SK-N-SH treated with all-trans-retinoic acid at 6 μM for 48 hours (cell line): ENCODE data around the gene CRCP.
"Not testable (repeated sequence)": the region's sequence is repeated elsewhere in the genome, so short reads cannot be mapped to it uniquely, and the experiment has no call there.

ENCODE experiments used
- ATAC-seq: fragments of 200-7000 bp; cut with Tn5 transposase; 3 replicates; pipeline ENCODE4 v1.9.1; 2020; ENCODE audit warnings: mild to moderate bottlenecking, moderate library complexity
- BACH2 ChIP-seq: fragments of 250-450 bp; sonication (Bioruptor Pico); IDR thresholded peaks from 2 replicates; pipeline ENCODE4 v1.9.0; 2021; ENCODE audit warnings: mild to moderate bottlenecking, borderline replicate concordance
- CREB5 ChIP-seq: fragments of 250-450 bp; sonication (Bioruptor Pico); IDR thresholded peaks from 2 replicates; pipeline ENCODE4 v1.5.1; 2020; ENCODE audit warnings: low read depth, mild to moderate bottlenecking, moderate library complexity
- CSDC2 ChIP-seq: fragments of 250-450 bp; sonication (Bioruptor Pico); IDR thresholded peaks from 2 replicates; pipeline ENCODE4 v1.5.0; 2020; ENCODE audit warnings: mild to moderate bottlenecking, moderate library complexity
- ESRRG ChIP-seq: fragments of 250-450 bp; sonication (Bioruptor Pico); IDR thresholded peaks from 2 replicates; pipeline ENCODE4 v1.6.1; 2021; ENCODE audit warnings: mild to moderate bottlenecking
- GLIS3 ChIP-seq: fragments of 250-450 bp; sonication (Bioruptor Pico); IDR thresholded peaks from 2 replicates; pipeline ENCODE4 v1.5.0; 2020; ENCODE audit warnings: mild to moderate bottlenecking, moderate library complexity
- ISL1 ChIP-seq: fragments of 250-450 bp; sonication (Bioruptor Pico); IDR thresholded peaks from 2 replicates; pipeline ENCODE4 v2.1.2; 2022; ENCODE audit warnings: mild to moderate bottlenecking, moderate library complexity
- OSR1 ChIP-seq: fragments of 250-450 bp; sonication (Bioruptor Pico); IDR thresholded peaks from 2 replicates; pipeline ENCODE4 v1.8.0; 2022; ENCODE audit warnings: moderate library complexity, mild to moderate bottlenecking, inconsistent platforms
- POU6F1 ChIP-seq: fragments of 250-450 bp; sonication (Bioruptor Pico); IDR thresholded peaks from 2 replicates; pipeline ENCODE4 v1.8.0; 2021; ENCODE audit warnings: low read depth, mild to moderate bottlenecking, moderate library complexity, borderline replicate concordance
- PPARA ChIP-seq: fragments of 250-450 bp; sonication (Bioruptor Pico); IDR thresholded peaks from 2 replicates; pipeline ENCODE4 v1.5.0; 2020; ENCODE audit warnings: mild to moderate bottlenecking, borderline replicate concordance
- RARB ChIP-seq: fragments of 250-450 bp; sonication (Bioruptor Pico); IDR thresholded peaks from 2 replicates; pipeline ENCODE4 v1.8.0; 2021; ENCODE audit warnings: mild to moderate bottlenecking, moderate library complexity
- SNAI2 ChIP-seq: fragments of 250-450 bp; sonication (Bioruptor Pico); IDR thresholded peaks from 2 replicates; pipeline ENCODE4 v1.5.0; 2020; ENCODE audit warnings: mild to moderate bottlenecking, moderate library complexity
- TCF4 ChIP-seq: fragments of 250-450 bp; sonication (Bioruptor Pico); IDR thresholded peaks from 2 replicates; pipeline ENCODE4 v1.8.0; 2021; ENCODE audit warnings: mild to moderate bottlenecking, moderate library complexity, borderline replicate concordance
- TOX ChIP-seq: fragments of 250-450 bp; sonication (Bioruptor Pico); IDR thresholded peaks from 2 replicates; pipeline ENCODE4 v1.8.0; 2021; ENCODE audit warnings: mild to moderate bottlenecking, moderate library complexity, borderline replicate concordance
- TSHZ2 ChIP-seq: fragments of 250-450 bp; sonication (Bioruptor Pico); IDR thresholded peaks from 2 replicates; pipeline ENCODE4 v1.5.0; 2020; ENCODE audit warnings: mild to moderate bottlenecking, moderate library complexity
- ZC3H10 ChIP-seq: fragments of 250-450 bp; sonication (Bioruptor Pico); IDR thresholded peaks from 2 replicates; pipeline ENCODE4 v1.5.1; 2021; ENCODE audit warnings: mild to moderate bottlenecking, moderate library complexity
- ZFP3 ChIP-seq: fragments of 250-450 bp; sonication (Bioruptor Pico); IDR thresholded peaks from 2 replicates; pipeline ENCODE4 v1.5.0; 2020; ENCODE audit warnings: mild to moderate bottlenecking, moderate library complexity
- ZFP30 ChIP-seq: fragments of 450-650 bp; formaldehyde crosslinking; IDR thresholded peaks from 2 replicates; pipeline ENCODE4 v1.5.0; 2022; ENCODE audit warnings: mild to moderate bottlenecking, moderate library complexity
- ZNF565 ChIP-seq: fragments of 450-650 bp; formaldehyde crosslinking; conservative IDR thresholded peaks from 2 replicates; pipeline ENCODE4 v1.5.0; 2020; ENCODE audit warnings: low read depth, mild to moderate bottlenecking, moderate library complexity
- ZNF70 ChIP-seq: fragments of 450-650 bp; formaldehyde crosslinking; IDR thresholded peaks from 2 replicates; pipeline ENCODE4 v1.5.0; 2020; ENCODE audit warnings: mild to moderate bottlenecking, moderate library complexity
- ZNF8 ChIP-seq: fragments of 450-650 bp; formaldehyde crosslinking; IDR thresholded peaks from 2 replicates; pipeline ENCODE4 v1.5.0; 2020; ENCODE audit warnings: mild to moderate bottlenecking, moderate library complexity
- TF ChIP-seq, protein P1 (sequence below): fragments of 250-450 bp; sonication (Bioruptor Pico); IDR thresholded peaks from 2 replicates; pipeline ENCODE4 v1.5.1; 2021; ENCODE audit warnings: mild to moderate bottlenecking, moderate library complexity

The CRCP gene

GRCh38 chr7:66167773-66168387 is 53.2 kb downstream of the CRCP start:
- ATAC-seq, result peak; percentile 78
- TF ChIP-seq ZNF70 (CRISPR knock-in tag) (no peak), BACH2 (CRISPR knock-in tag) (peak; percentile 72; the same call in 1 of the 2 replicates), ZNF565 (no peak), ZNF8 (CRISPR knock-in tag) (no peak), ZFP3 (CRISPR knock-in tag) (peak; percentile 72; the same call in 1 of the 2 replicates), ZFP30 (CRISPR knock-in tag) (no peak), ISL1 (CRISPR knock-in tag) (peak; percentile 62)

- ATAC-seq, result no peak
- no peak for TF ChIP-seq TCF4 (CRISPR knock-in tag)
- TF ChIP-seq ZFP30 (CRISPR knock-in tag), result no peak
- TF ChIP-seq SNAI2 (CRISPR knock-in tag), result no peak
- no peak for TF ChIP-seq OSR1 (CRISPR knock-in tag)
- no peak for TF ChIP-seq ZNF8 (CRISPR knock-in tag)
- no peak for TF ChIP-seq TSHZ2 (CRISPR knock-in tag)
- no peak for TF ChIP-seq PPARA (CRISPR knock-in tag)
- no peak for TF ChIP-seq RARB (CRISPR knock-in tag)
- no peak for TF ChIP-seq ZFP3 (CRISPR knock-in tag)
- no peak for TF ChIP-seq ZNF70 (CRISPR knock-in tag)
- TF ChIP-seq ZC3H10 (CRISPR knock-in tag), result no peak
- TF ChIP-seq TOX (CRISPR knock-in tag), result no peak
- no peak for TF ChIP-seq CREB5
- TF ChIP-seq, protein P1, sequence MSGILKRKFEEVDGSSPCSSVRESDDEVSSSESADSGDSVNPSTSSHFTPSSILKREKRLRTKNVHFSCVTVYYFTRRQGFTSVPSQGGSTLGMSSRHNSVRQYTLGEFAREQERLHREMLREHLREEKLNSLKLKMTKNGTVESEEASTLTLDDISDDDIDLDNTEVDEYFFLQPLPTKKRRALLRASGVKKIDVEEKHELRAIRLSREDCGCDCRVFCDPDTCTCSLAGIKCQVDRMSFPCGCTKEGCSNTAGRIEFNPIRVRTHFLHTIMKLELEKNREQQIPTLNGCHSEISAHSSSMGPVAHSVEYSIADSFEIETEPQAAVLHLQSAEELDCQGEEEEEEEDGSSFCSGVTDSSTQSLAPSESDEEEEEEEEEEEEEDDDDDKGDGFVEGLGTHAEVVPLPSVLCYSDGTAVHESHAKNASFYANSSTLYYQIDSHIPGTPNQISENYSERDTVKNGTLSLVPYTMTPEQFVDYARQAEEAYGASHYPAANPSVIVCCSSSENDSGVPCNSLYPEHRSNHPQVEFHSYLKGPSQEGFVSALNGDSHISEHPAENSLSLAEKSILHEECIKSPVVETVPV (CRISPR knock-in tag), result no peak
- TF ChIP-seq POU6F1 (CRISPR knock-in tag), result no peak
- no peak for TF ChIP-seq ESRRG (CRISPR knock-in tag)
- TF ChIP-seq, all 23 proteins: peak for 0
Observed at GRCh38 chr7:66169616-66170015, 55.0 kb downstream of the CRCP start.

- TF ChIP-seq CSDC2 (CRISPR knock-in tag), result no peak
- TF ChIP-seq ZC3H10 (CRISPR knock-in tag), result no peak
- no peak for TF ChIP-seq OSR1 (CRISPR knock-in tag)
- no peak for TF ChIP-seq RARB (CRISPR knock-in tag)
- no peak for TF ChIP-seq CREB5
- no peak for TF ChIP-seq TCF4 (CRISPR knock-in tag)
- no peak for TF ChIP-seq BACH2 (CRISPR knock-in tag)
- no peak for TF ChIP-seq PPARA (CRISPR knock-in tag)
- TF ChIP-seq GLIS3 (CRISPR knock-in tag), result no peak
- no peak for TF ChIP-seq ESRRG (CRISPR knock-in tag)
- no peak for TF ChIP-seq TOX (CRISPR knock-in tag)
- no peak for ATAC-seq
Observed at GRCh38 chr7:66170309-66171231, 55.9 kb downstream of the CRCP start.

GRCh38 chr7:66172536-66173401 is 58.1 kb downstream of the CRCP start:
- ATAC-seq, result not testable (repeated sequence)
